ENCODE data around the gene SYNE2.

SYNE2 gene

GRCh38 chr14:63875311-63875710 is 22.5 kb downstream of the SYNE2 start:
- DNase-seq, result no peak

- DNase-seq, result no peak
These were observed 24.7 kb downstream of the SYNE2 start for GRCh38 chr14:63877550-63877939.

- no peak for DNase-seq
These were observed 25.2 kb downstream of the SYNE2 start for GRCh38 chr14:63878052-63878451.

- DNase-seq, result no peak
These were observed 26.0 kb downstream of the SYNE2 start for GRCh38 chr14:63878792-63879191.

- DNase-seq, result no peak
These were observed 29.1 kb downstream of the SYNE2 start for GRCh38 chr14:63881926-63882325.

GRCh38 chr14:63887899-63888298 is 35.1 kb downstream of the SYNE2 start:
- no peak for DNase-seq

- DNase-seq, result no peak
These were observed 37.7 kb downstream of the SYNE2 start for GRCh38 chr14:63890553-63890952.

GRCh38 chr14:63891148-63891975 is 38.6 kb downstream of the SYNE2 start:
- DNase-seq, result no peak

- DNase-seq, result no peak
These were observed 39.5 kb downstream of the SYNE2 start for GRCh38 chr14:63892265-63892664.

GRCh38 chr14:63893701-63894458 is 41.1 kb downstream of the SYNE2 start:
- no peak for DNase-seq

- DNase-seq, result no peak
These were observed 42.7 kb downstream of the SYNE2 start for GRCh38 chr14:63895510-63895909.

- no peak for DNase-seq
These were observed 43.5 kb downstream of the SYNE2 start for GRCh38 chr14:63896278-63896720.

- DNase-seq, result no peak
These were observed 44.9 kb downstream of the SYNE2 start for GRCh38 chr14:63897721-63898163.

- DNase-seq, result no peak
These were observed 47.1 kb downstream of the SYNE2 start for GRCh38 chr14:63899953-63900352.

- no peak for DNase-seq
These were observed 48.8 kb downstream of the SYNE2 start for GRCh38 chr14:63901434-63902085.

- no peak for DNase-seq
These were observed 49.7 kb downstream of the SYNE2 start for GRCh38 chr14:63902375-63902976.

GRCh38 chr14:63904724-63905123 is 51.9 kb downstream of the SYNE2 start:
- DNase-seq, result no peak

- DNase-seq, result no peak
These were observed 52.6 kb downstream of the SYNE2 start for GRCh38 chr14:63905370-63905769.

- no peak for DNase-seq
These were observed 56.0 kb downstream of the SYNE2 start for GRCh38 chr14:63908667-63909264.

GRCh38 chr14:63909984-63910383 is 57.2 kb downstream of the SYNE2 start:
- DNase-seq, result no peak

GRCh38 chr14:63910583-63911363 is 58.0 kb downstream of the SYNE2 start:
- DNase-seq, result no peak

- DNase-seq, result no peak
These were observed 58.6 kb downstream of the SYNE2 start for GRCh38 chr14:63911404-63911803.
